Endodermal cell (in vitro differentiated cells): Measurements from ENCODE around the gene ACBD4. TPM values are rescaled to one million over a fixed set of nuclear protein-coding genes. Genes with fewer than 3 reads are reported as not detected.

Experiments
- DNase-seq: peaks from one replicate; pipeline ENCODE4 v3.0.0-alpha.2; 2017
- H3K27ac ChIP-seq: 2 replicates; pipeline ENCODE4 v1.5.1; 2013; ENCODE audit warnings: mild to moderate bottlenecking, low read depth, low read length, moderate library complexity
- H3K27me3 ChIP-seq: 2 replicates; pipeline ENCODE4 v1.6.1; 2013; ENCODE audit warnings: mild to moderate bottlenecking, low read length, moderate library complexity; ENCODE audit not compliant: insufficient read depth, control insufficient read depth, poor library complexity, severe bottlenecking
- H3K36me3 ChIP-seq: 2 replicates; pipeline ENCODE4 v1.7.0; 2013; ENCODE audit warnings: mild to moderate bottlenecking, low read length, moderate library complexity; ENCODE audit not compliant: control insufficient read depth, insufficient read depth
- H3K4me1 ChIP-seq: one replicate; pipeline ENCODE4 v1.7.0; 2013; ENCODE audit warnings: low read length; ENCODE audit not compliant: control insufficient read depth, insufficient read depth
- H3K4me3 ChIP-seq: 2 replicates; pipeline ENCODE4 v1.5.1; 2013; ENCODE audit warnings: mild to moderate bottlenecking, low read length, moderate library complexity
- H3K9ac ChIP-seq: 2 replicates; pipeline ENCODE4 v1.6.1; 2013; ENCODE audit warnings: mild to moderate bottlenecking, low read length, moderate library complexity; ENCODE audit not compliant: poor library complexity, severe bottlenecking; ENCODE audit errors: extremely low read depth
- H3K9me3 ChIP-seq: 2 replicates; pipeline ENCODE4 v1.6.1; 2013; ENCODE audit warnings: mild to moderate bottlenecking, low read length, moderate library complexity; ENCODE audit not compliant: control insufficient read depth
- H3K27ac Mint-ChIP-seq: 2 replicates; pipeline ENCODE4 v1.8.0; 2020; ENCODE audit warnings: mixed read lengths
- H3K27me3 Mint-ChIP-seq: 2 replicates; pipeline ENCODE4 v1.8.0; 2021; ENCODE audit warnings: mild to moderate bottlenecking, mixed read lengths; ENCODE audit not compliant: insufficient read depth
- H3K36me3 Mint-ChIP-seq: 2 replicates; pipeline ENCODE4 v1.8.0; 2020; ENCODE audit warnings: low read depth, mixed read lengths
- H3K4me1 Mint-ChIP-seq: 2 replicates; pipeline ENCODE4 v1.8.0; 2020; ENCODE audit warnings: mixed read lengths
- H3K4me3 Mint-ChIP-seq: 2 replicates; pipeline ENCODE4 v1.8.0; 2020; ENCODE audit warnings: mild to moderate bottlenecking, moderate library complexity, mixed read lengths
- H3K9me3 Mint-ChIP-seq: 2 replicates; pipeline ENCODE4 v1.8.0; 2020; ENCODE audit warnings: mild to moderate bottlenecking, mixed read lengths
- CTCF ChIP-seq: fragments of 200-600 bp; sonication (generic); conservative IDR thresholded peaks from 2 replicates; pipeline ENCODE4 v1.5.0; 2021; ENCODE audit warnings: antibody characterized with exemption, mild to moderate bottlenecking
- WGBS, 2 experiments: methylation state at CpG; one replicate each; pipeline versions ENCODE4 v1.1.5 to v1.1.7; 2013; ENCODE audit warnings: missing lambda C conversion rate in 2 of 2, mixed read lengths in 1 of 2; ENCODE audit not compliant: insufficient coverage in 1 of 2, insufficient read length in 1 of 2; 5-methylcytosine and 5-hydroxymethylcytosine counted together
- total RNA-seq, 2 donors: library from RNA; stranded (reverse); fragmentation: NEBNext Ultra II Directional in 1 of 2; extraction: Animal tissue kit (Norgen Biotek cat#: 25700) in 1 of 2; gene quantifications; 2 replicates in 1 of 2; 3 replicates in 1 of 2; pipeline ENCODE4 v1.2.1, GENCODE V29; 2021

The ACBD4 gene
- total RNA-seq, 2 donors from 2014 or later, result 17.4 to 19.5 TPM

- no peak overlapping the region for H3K4me3 ChIP-seq
- H3K27ac ChIP-seq, result no peak overlapping the region
- TF ChIP-seq CTCF, result no peak
- no peaks in the 10 kb centered on the region for H3K4me1 ChIP-seq
- Mint-ChIP-seq H3K9me3 (no peaks in the 10 kb centered on the region), H3K4me1 (no peaks in the 10 kb centered on the region), H3K27me3 (no peaks in the 10 kb centered on the region), H3K4me3 (no peak overlapping the region), H3K36me3 (peaks cover 76% of the 10 kb centered on the region), H3K27ac (peak overlapping the region; percentile 82)
- 94 to 96% methylated on average over 8 to 13 of the region's 13 CpGs for WGBS, 2 experiments
- no peaks in the 10 kb centered on the region for H3K27me3 ChIP-seq
- no peak overlapping the region for H3K9ac ChIP-seq
- peak; percentile 62 for DNase-seq
- H3K36me3 ChIP-seq, result peaks cover 72% of the 10 kb centered on the region
- H3K9me3 ChIP-seq, result no peaks in the 10 kb centered on the region
These were observed 37.2 kb upstream of the ACBD4 start for GRCh38 chr17:45098081-45098868.

- Histone ChIP-seq H3K27me3 (no peaks in the 10 kb centered on the region), H3K4me3 (no peak overlapping the region), H3K27ac (no peak overlapping the region), H3K36me3 (peaks cover 72% of the 10 kb centered on the region), H3K9me3 (no peaks in the 10 kb centered on the region), H3K9ac (no peak overlapping the region), H3K4me1 (no peaks in the 10 kb centered on the region)
- WGBS, 2 experiments, result 50 to 52% methylated on average over 7 to 9 of the region's 9 CpGs
- Mint-ChIP-seq H3K36me3 (peaks cover 73% of the 10 kb centered on the region), H3K27ac (peak overlapping the region; percentile 69), H3K9me3 (no peaks in the 10 kb centered on the region), H3K4me3 (no peak overlapping the region), H3K27me3 (no peaks in the 10 kb centered on the region), H3K4me1 (no peaks in the 10 kb centered on the region)
- TF ChIP-seq CTCF, result peak; percentile 98
- peak; percentile 99 for DNase-seq
These were observed 36.4 kb upstream of the ACBD4 start for GRCh38 chr17:45098869-45099616.

GRCh38 chr17:45101546-45101882 lies 34.0 kb upstream of the ACBD4 start:
- no peak for TF ChIP-seq CTCF
- WGBS, 2 experiments, result 93 to 100% methylated on average over 3 to 9 of the region's 9 CpGs
- Histone ChIP-seq H3K9ac (no peak overlapping the region), H3K27me3 (no peaks in the 10 kb centered on the region), H3K27ac (no peak overlapping the region), H3K4me3 (no peak overlapping the region), H3K4me1 (no peaks in the 10 kb centered on the region), H3K9me3 (no peaks in the 10 kb centered on the region), H3K36me3 (peaks cover 84% of the 10 kb centered on the region)
- DNase-seq, result no peak
- Mint-ChIP-seq H3K4me3 (no peak overlapping the region), H3K4me1 (no peaks in the 10 kb centered on the region), H3K27ac (peak overlapping the region; percentile 32), H3K36me3 (peaks cover 77% of the 10 kb centered on the region), H3K27me3 (no peaks in the 10 kb centered on the region), H3K9me3 (no peaks in the 10 kb centered on the region)
